ENCODE data around the gene PPFIBP1.

- TF ChIP-seq, protein P1, sequence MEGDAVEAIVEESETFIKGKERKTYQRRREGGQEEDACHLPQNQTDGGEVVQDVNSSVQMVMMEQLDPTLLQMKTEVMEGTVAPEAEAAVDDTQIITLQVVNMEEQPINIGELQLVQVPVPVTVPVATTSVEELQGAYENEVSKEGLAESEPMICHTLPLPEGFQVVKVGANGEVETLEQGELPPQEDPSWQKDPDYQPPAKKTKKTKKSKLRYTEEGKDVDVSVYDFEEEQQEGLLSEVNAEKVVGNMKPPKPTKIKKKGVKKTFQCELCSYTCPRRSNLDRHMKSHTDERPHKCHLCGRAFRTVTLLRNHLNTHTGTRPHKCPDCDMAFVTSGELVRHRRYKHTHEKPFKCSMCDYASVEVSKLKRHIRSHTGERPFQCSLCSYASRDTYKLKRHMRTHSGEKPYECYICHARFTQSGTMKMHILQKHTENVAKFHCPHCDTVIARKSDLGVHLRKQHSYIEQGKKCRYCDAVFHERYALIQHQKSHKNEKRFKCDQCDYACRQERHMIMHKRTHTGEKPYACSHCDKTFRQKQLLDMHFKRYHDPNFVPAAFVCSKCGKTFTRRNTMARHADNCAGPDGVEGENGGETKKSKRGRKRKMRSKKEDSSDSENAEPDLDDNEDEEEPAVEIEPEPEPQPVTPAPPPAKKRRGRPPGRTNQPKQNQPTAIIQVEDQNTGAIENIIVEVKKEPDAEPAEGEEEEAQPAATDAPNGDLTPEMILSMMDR (IDR thresholded peaks at IDR 0.05; ENCODE audit: low read depth, low read length), result no peak
- TF ChIP-seq EZH2phosphoT487 (IDR thresholded peaks at IDR 0.05; ENCODE audit: low read depth), result no peak
Observed at GRCh38 chr12:27517546-27517945, 6.5 kb upstream of the PPFIBP1 start.

Measured in OCI-LY3 (cell line).